H9 (cell line): Measurements from ENCODE around the gene KIF16B. TPM values are rescaled to one million over a fixed set of nuclear protein-coding genes. Genes with fewer than 3 reads are reported as not detected.
A peak's percentile ranks its signal among the peaks of the same experiment; 100 is the strongest.

Experiments
- DNase-seq: peaks from one replicate; pipeline ENCODE4 v3.0.0-alpha.2; 2017
- H2AFZ ChIP-seq: one replicate; pipeline ENCODE4 v1.6.1; 2013; ENCODE audit warnings: mild to moderate bottlenecking, low read length, control low read depth, moderate library complexity
- H2AK5ac ChIP-seq: 2 replicates; pipeline ENCODE4 v1.6.1; 2013; ENCODE audit warnings: low read length, control low read depth, mixed read lengths; ENCODE audit not compliant: insufficient read length
- H2BK120ac ChIP-seq: one replicate; pipeline ENCODE4 v1.6.1; 2013; ENCODE audit warnings: low read depth, mild to moderate bottlenecking, low read length, control low read depth, inconsistent platforms; ENCODE audit not compliant: poor library complexity, severe bottlenecking
- H2BK12ac ChIP-seq: 2 replicates; pipeline ENCODE4 v1.6.1; 2013; ENCODE audit warnings: low read length, control low read depth, mixed read lengths, low read depth; ENCODE audit not compliant: insufficient read length
- H2BK15ac ChIP-seq: 2 replicates; pipeline ENCODE4 v1.6.1; 2013; ENCODE audit warnings: low read depth, low read length, control low read depth
- H2BK20ac ChIP-seq: one replicate; pipeline ENCODE4 v1.6.1; 2013; ENCODE audit warnings: low read depth, mild to moderate bottlenecking, low read length, control low read depth, inconsistent platforms; ENCODE audit not compliant: poor library complexity, severe bottlenecking
- H2BK5ac ChIP-seq: 2 replicates; pipeline ENCODE4 v1.6.1; 2013; ENCODE audit warnings: low read length, control low read depth, mixed read lengths; ENCODE audit not compliant: insufficient read length
- H3K14ac ChIP-seq: 2 replicates; pipeline ENCODE4 v1.6.1; 2013; ENCODE audit warnings: low read length, control low read depth; ENCODE audit not compliant: insufficient read depth
- H3K18ac ChIP-seq: 2 replicates; pipeline ENCODE4 v1.6.1; 2013; ENCODE audit warnings: low read depth, mild to moderate bottlenecking, mixed read lengths, low read length, control low read depth; ENCODE audit not compliant: insufficient read length
- H3K23ac ChIP-seq: 2 replicates; pipeline ENCODE4 v1.6.1; 2013; ENCODE audit warnings: low read length, control low read depth, mixed read lengths, low read depth; ENCODE audit not compliant: insufficient read length
- H3K23me2 ChIP-seq: 2 replicates; pipeline ENCODE4 v1.6.1; 2013; ENCODE audit warnings: low read depth, mild to moderate bottlenecking, mixed read lengths, low read length, control low read depth; ENCODE audit not compliant: insufficient read length, poor library complexity, severe bottlenecking
- H3K27ac ChIP-seq: 2 replicates; pipeline ENCODE4 v1.5.1; 2013; ENCODE audit warnings: low read length, control low read depth, mixed read lengths, low read depth; ENCODE audit not compliant: insufficient read length
- H3K27me3 ChIP-seq: 2 replicates; pipeline ENCODE4 v1.6.1; 2013; ENCODE audit warnings: low read length, control low read depth, inconsistent platforms; ENCODE audit not compliant: insufficient read depth
- H3K4ac ChIP-seq: 2 replicates; pipeline ENCODE4 v1.6.1; 2013; ENCODE audit warnings: low read depth, mild to moderate bottlenecking, control low read depth, inconsistent platforms, low read length, moderate library complexity
- H3K4me1 ChIP-seq: 2 replicates; pipeline ENCODE4 v1.6.1; 2013; ENCODE audit warnings: low read length, control low read depth, inconsistent platforms; ENCODE audit not compliant: insufficient read depth
- H3K4me2 ChIP-seq: 2 replicates; pipeline ENCODE4 v1.6.1; 2013; ENCODE audit warnings: low read length, control low read depth, mixed read lengths; ENCODE audit not compliant: insufficient read length, insufficient read depth
- H3K56ac ChIP-seq: 2 replicates; pipeline ENCODE4 v1.6.1; 2013; ENCODE audit warnings: low read depth, mild to moderate bottlenecking, mixed read lengths, low read length, control low read depth; ENCODE audit not compliant: insufficient read length
- H3K79me1 ChIP-seq: 2 replicates; pipeline ENCODE4 v1.6.1; 2013; ENCODE audit warnings: low read depth, mild to moderate bottlenecking, moderate library complexity, low read length, control low read depth, inconsistent platforms; ENCODE audit not compliant: insufficient read depth, poor library complexity, severe bottlenecking
- H3K79me2 ChIP-seq: 2 replicates; pipeline ENCODE4 v1.6.1; 2013; ENCODE audit warnings: low read length, control low read depth, inconsistent platforms; ENCODE audit not compliant: insufficient read depth
- H3K9ac ChIP-seq: 2 replicates; pipeline ENCODE4 v1.6.1; 2013; ENCODE audit warnings: low read length, control low read depth, mixed read lengths; ENCODE audit not compliant: insufficient read length; ENCODE audit errors: extremely low read depth
- H3K9me3 ChIP-seq: one replicate; pipeline ENCODE4 v1.6.1; 2013; ENCODE audit warnings: low read depth, low read length, inconsistent platforms; ENCODE audit not compliant: control insufficient read depth
- H3T11ph ChIP-seq: one replicate; pipeline ENCODE4 v1.6.1; 2013; ENCODE audit warnings: mild to moderate bottlenecking, low read length, control low read depth, inconsistent platforms
- H4K20me1 ChIP-seq: one replicate; pipeline ENCODE4 v1.6.1; 2013; ENCODE audit not compliant: control insufficient read depth, insufficient read length, insufficient read depth
- H4K5ac ChIP-seq: 2 replicates; pipeline ENCODE4 v1.6.1; 2013; ENCODE audit warnings: low read depth, mild to moderate bottlenecking, mixed read lengths, low read length, control low read depth; ENCODE audit not compliant: insufficient read length
- H4K8ac ChIP-seq: replicated peaks from 2 replicates; pipeline ENCODE4 v1.6.1; 2013; ENCODE audit warnings: low read length, control low read depth, mixed read lengths, low read depth; ENCODE audit not compliant: insufficient read length
- H4K91ac ChIP-seq: 2 replicates; pipeline ENCODE4 v1.6.1; 2013; ENCODE audit warnings: low read depth, mild to moderate bottlenecking, moderate library complexity, mixed read lengths, low read length, control low read depth; ENCODE audit not compliant: insufficient read length
- H3K27ac Mint-ChIP-seq, 3 experiments: 2 replicates in 2 of 3; 3 replicates in 1 of 3; pipeline ENCODE4 v1.8.0; 2020 to 2021; ENCODE audit warnings: mixed read lengths in 3 of 3, mild to moderate bottlenecking in 1 of 3, moderate library complexity in 1 of 3
- H3K27me3 Mint-ChIP-seq: 2 replicates; pipeline ENCODE4 v1.8.0; 2021; ENCODE audit warnings: low read depth, mild to moderate bottlenecking, moderate library complexity, mixed read lengths
- H3K36me3 Mint-ChIP-seq, 3 experiments: 2 replicates in 2 of 3; 3 replicates in 1 of 3; pipeline ENCODE4 v1.8.0; 2020 to 2021; ENCODE audit warnings: low read depth in 3 of 3, mixed read lengths in 3 of 3; ENCODE audit not compliant: insufficient read depth in 1 of 3
- H3K4me1 Mint-ChIP-seq, 2 experiments: 2 replicates each; pipeline ENCODE4 v1.8.0; 2020; ENCODE audit warnings: mixed read lengths in 2 of 2
- H3K4me3 Mint-ChIP-seq, 2 experiments: 2 replicates in 1 of 2; 3 replicates in 1 of 2; pipeline ENCODE4 v1.8.0; 2020 to 2021; ENCODE audit warnings: mild to moderate bottlenecking in 2 of 2, mixed read lengths in 2 of 2, moderate library complexity in 1 of 2
- H3K9me3 Mint-ChIP-seq, 2 experiments: 2 replicates in 1 of 2; 3 replicates in 1 of 2; pipeline ENCODE4 v1.8.0; 2020; ENCODE audit warnings: mild to moderate bottlenecking in 2 of 2, mixed read lengths in 2 of 2, moderate library complexity in 1 of 2
- WGBS: extraction: QIAGEN DNeasy Blood & Tissue Kit; methylation state at CpG from one replicate; pipeline ENCODE4 v1.1.7; 2013; ENCODE audit warnings: missing lambda C conversion rate, low lambda C conversion rate, mixed read lengths; ENCODE audit not compliant: insufficient read length; ENCODE audit errors: extremely low coverage; 5-methylcytosine and 5-hydroxymethylcytosine counted together
- total RNA-seq: library from RNA; stranded (reverse); gene quantifications from 2 replicates; pipeline ENCODE4 v1.2.1, GENCODE V29; 2021
- TF ChIP-seq, protein P1 (sequence below): fragments of 200-600 bp; sonication (generic); conservative IDR thresholded peaks from 3 replicates; pipeline ENCODE4 v1.8.0; 2021; ENCODE audit warnings: antibody characterized with exemption, mild to moderate bottlenecking

The KIF16B gene
- total RNA-seq, 1 experiment from 2014 or later: 7.4 TPM

- H3K27ac Mint-ChIP-seq: peak overlapping the region in 1 of 3 experiments; percentile 21; a peak in 2 of 7 replicates
- no peaks in the 10 kb centered on the region; the same call in 1 of the 2 replicates for H3K27me3 Mint-ChIP-seq
- no peaks in the 10 kb centered on the region for H3K79me1 ChIP-seq
- WGBS: no CpG with 5 or more reads among the region's 5 CpGs
- no peak overlapping the region for H2BK15ac ChIP-seq
- no peak overlapping the region for H3K18ac ChIP-seq
- H4K8ac ChIP-seq: no peak overlapping the region
- H3K23ac ChIP-seq: no peak overlapping the region
- DNase-seq: no peak
- H2AFZ ChIP-seq: no peak overlapping the region
- H3K4me1 Mint-ChIP-seq: peaks cover 20 to 21% of the 10 kb centered on the region in 2 experiments
- H2BK120ac ChIP-seq: no peak overlapping the region
- H3K4ac ChIP-seq: no peak overlapping the region
- H3K9me3 Mint-ChIP-seq: peaks cover 10 to 18% of the 10 kb centered on the region in 2 experiments; a peak in 4 of 5 replicates
- no peak overlapping the region for H3K14ac ChIP-seq
- H3K27me3 ChIP-seq: no peaks in the 10 kb centered on the region
- no peaks in the 10 kb centered on the region for H3K23me2 ChIP-seq
- H2BK5ac ChIP-seq: no peak overlapping the region
- no peak overlapping the region for H3T11ph ChIP-seq
- H3K4me2 ChIP-seq: no peak overlapping the region
- H3K4me1 ChIP-seq: no peaks in the 10 kb centered on the region
- TF ChIP-seq, protein P1, sequence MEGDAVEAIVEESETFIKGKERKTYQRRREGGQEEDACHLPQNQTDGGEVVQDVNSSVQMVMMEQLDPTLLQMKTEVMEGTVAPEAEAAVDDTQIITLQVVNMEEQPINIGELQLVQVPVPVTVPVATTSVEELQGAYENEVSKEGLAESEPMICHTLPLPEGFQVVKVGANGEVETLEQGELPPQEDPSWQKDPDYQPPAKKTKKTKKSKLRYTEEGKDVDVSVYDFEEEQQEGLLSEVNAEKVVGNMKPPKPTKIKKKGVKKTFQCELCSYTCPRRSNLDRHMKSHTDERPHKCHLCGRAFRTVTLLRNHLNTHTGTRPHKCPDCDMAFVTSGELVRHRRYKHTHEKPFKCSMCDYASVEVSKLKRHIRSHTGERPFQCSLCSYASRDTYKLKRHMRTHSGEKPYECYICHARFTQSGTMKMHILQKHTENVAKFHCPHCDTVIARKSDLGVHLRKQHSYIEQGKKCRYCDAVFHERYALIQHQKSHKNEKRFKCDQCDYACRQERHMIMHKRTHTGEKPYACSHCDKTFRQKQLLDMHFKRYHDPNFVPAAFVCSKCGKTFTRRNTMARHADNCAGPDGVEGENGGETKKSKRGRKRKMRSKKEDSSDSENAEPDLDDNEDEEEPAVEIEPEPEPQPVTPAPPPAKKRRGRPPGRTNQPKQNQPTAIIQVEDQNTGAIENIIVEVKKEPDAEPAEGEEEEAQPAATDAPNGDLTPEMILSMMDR: no peak
- no peak overlapping the region for H3K27ac ChIP-seq
- no peak overlapping the region for H2AK5ac ChIP-seq
- no peak overlapping the region for H3K56ac ChIP-seq
- no peak overlapping the region for H3K4me3 Mint-ChIP-seq
- no peaks in the 10 kb centered on the region for H3K79me2 ChIP-seq
- no peak overlapping the region for H2BK12ac ChIP-seq
- no peaks in the 10 kb centered on the region for H3K9me3 ChIP-seq
- no peak overlapping the region for H3K9ac ChIP-seq
- peaks cover 0 to 12% (median 5%) of the 10 kb centered on the region in 3 experiments; a peak in 4 of 7 replicates for H3K36me3 Mint-ChIP-seq
- H4K20me1 ChIP-seq: no peaks in the 10 kb centered on the region
- no peak overlapping the region for H2BK20ac ChIP-seq
- no peak overlapping the region for H4K91ac ChIP-seq
- no peak overlapping the region for H4K5ac ChIP-seq
These were observed 21.2 kb downstream of the KIF16B start for GRCh38 chr20:16552015-16552414.
